T-helper 1 cell (primary cell): ENCODE results near the gene RALGPS1.

ENCODE experiments used
- DNase-seq, 5 donors: peaks; one replicate each; pipeline ENCODE4 v3.0.0-alpha.2; 2012 to 2020

The RALGPS1 gene

DNA sequence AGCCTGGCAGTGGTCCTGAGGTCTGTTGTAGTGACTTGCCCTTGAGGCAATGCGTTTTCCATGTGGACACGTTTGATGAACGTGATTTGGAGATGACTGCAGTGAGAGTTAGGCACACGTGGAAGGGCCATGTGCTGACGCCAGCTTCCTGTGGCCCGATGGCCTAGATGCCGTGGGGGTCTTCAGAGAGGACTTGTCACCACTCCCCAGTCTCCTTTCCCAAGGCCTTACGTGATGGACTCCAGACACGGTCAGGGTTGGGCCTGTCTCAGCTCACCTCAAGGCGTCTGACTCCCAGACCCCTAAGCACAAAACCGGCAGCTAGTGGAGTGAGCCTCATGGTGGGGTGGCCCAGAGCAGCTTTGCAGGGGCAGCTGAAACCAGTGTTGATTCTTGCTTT lies 115.0 kb downstream of the RALGPS1 start:
- DNase-seq, result no peak

GRCh38 chr9:127030814-127031740 lies 116.5 kb downstream of the RALGPS1 start:
- no peak for DNase-seq

DNA sequence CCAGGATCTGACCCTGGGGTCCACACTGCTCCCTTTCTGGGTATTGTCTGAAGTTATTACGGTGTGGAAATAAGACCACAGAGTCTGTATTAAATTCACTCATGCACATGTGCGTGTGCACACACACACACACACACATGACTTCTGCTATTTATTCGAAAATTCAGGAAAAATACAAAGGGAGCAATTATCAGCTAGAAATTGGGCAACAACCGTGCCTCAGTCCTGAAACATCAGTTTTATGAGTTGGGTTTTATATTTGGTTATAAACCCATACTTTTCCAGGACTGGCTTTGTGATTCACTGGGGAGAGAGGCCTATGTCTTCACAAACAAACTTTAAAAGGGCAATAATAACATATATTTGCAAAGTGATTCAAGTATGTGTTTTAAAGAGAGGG lies 117.7 kb downstream of the RALGPS1 start:
- DNase-seq, result no peak

- DNase-seq, result no peak
These were observed 118.5 kb downstream of the RALGPS1 start for GRCh38 chr9:127033061-127033460.

- no peak for DNase-seq
These were observed 119.2 kb downstream of the RALGPS1 start for GRCh38 chr9:127033789-127034188.

- no peak for DNase-seq
These were observed 120.1 kb downstream of the RALGPS1 start for GRCh38 chr9:127034691-127035090.

GRCh38 chr9:127035423-127035822 lies 120.8 kb downstream of the RALGPS1 start:
- DNase-seq, result no peak

DNA sequence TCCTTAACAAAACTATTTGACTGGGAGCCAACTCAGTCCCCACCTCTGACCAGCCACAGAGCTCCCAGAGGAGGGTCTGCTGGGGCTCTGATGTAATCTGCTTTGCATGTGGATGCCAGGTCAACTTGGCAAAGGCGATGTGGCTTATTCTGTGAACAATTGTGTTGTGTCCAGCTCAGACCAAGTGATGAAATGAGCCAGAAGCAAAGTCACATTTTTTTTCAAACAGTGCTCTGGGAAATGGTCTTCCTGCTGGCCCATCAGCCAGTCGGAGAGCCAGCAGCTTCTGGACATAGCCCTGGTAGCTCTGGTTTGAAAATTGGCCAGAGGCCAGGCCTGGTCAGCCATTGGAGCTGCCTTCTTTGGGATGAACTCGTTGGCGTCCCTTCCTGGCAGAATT lies 121.4 kb downstream of the RALGPS1 start:
- no peak for DNase-seq

- DNase-seq, result no peak
These were observed 121.9 kb downstream of the RALGPS1 start for GRCh38 chr9:127036437-127036836.

DNA sequence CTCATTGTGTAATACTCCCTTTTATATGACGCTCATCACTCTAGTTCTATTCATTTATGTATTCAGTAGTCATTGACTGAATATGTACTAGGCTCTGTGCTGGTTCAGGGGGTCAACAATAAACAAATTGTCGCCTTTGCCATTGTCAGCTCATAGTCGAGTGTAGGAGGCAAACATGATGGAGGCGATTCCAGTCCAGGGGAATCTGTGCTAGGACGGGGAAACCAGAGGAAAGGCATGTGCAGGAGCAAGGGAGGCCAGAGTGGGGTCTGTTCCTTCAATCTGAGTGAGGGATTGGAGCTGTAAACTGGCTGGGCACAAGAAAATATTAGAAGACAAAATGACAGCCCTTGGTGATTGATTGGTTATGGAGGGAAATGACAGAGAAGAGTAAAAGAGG lies 123.9 kb downstream of the RALGPS1 start:
- no peak for DNase-seq

DNA sequence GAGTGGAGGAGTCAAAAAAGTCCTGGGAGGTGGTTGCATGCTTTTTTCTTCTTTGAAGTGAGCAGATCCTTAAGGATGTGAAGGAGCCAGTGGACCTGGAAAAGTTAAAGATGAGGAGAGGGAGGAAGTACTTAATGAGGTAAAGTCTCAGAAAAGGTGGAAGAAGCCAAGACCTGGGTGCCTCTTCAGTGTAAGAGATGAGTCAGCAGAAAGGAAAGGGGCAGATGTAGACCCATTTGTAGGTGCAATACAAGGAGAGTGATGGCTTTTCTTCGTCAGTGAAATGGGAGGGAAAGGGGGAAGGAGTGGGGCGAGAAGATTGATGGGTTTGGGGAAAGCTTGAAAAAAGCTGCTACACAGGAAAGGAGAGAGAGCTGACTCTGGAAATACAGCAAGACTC lies 124.9 kb downstream of the RALGPS1 start:
- no peak for DNase-seq

- no peak for DNase-seq
These were observed 130.6 kb downstream of the RALGPS1 start for GRCh38 chr9:127045148-127045547.

DNA sequence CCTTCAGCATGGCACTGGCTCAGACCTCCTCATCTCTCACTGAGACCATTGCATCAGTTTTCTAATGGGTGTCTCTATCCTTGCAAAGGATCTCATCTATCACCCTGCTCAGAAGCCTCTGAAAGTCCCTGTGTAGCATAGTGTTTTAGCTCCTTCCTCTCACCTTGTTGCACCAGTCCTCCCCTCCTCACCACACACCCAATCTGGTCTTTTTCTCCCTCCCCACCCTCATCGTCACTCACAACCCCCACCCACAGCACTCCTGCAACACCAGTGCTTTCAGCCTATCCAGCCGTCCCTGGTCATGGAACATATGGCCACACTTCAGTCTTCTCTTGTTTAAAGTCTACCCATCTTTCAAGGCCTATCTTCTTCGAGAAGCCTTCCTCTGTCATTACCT lies 133.4 kb downstream of the RALGPS1 start:
- peak in 1 of 5 donors; percentile 13 for DNase-seq

GRCh38 chr9:127049044-127049443 lies 134.5 kb downstream of the RALGPS1 start:
- peak in 1 of 5 donors; percentile 91 for DNase-seq

GRCh38 chr9:127049581-127049980 lies 135.0 kb downstream of the RALGPS1 start:
- peak in 1 of 5 donors; percentile 7 for DNase-seq

DNA sequence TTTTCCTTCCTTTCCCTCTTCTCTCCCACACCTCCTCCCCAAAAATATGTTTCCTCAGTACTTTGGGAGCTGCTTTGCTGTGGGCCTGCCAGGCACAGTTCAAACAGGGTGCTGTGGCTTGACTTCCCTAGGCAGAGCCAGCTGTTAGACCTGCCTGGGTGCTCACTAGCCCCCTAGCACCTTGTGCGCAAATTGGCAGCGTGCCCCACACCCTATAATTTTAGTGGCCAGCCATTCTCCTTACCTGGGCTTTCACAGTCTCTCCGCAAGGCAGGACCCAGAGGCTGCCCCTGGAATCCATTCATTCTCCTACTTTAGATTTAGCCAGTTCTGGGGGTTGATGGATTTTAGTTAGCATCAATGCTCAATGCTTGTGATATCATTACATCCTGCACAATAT lies 135.6 kb downstream of the RALGPS1 start:
- DNase-seq, result no peak

GRCh38 chr9:127050591-127051001 lies 136.0 kb downstream of the RALGPS1 start:
- no peak for DNase-seq

GRCh38 chr9:127051881-127052595 lies 137.5 kb downstream of the RALGPS1 start:
- no peak for DNase-seq

GRCh38 chr9:127053057-127053821 lies 138.7 kb downstream of the RALGPS1 start:
- no peak for DNase-seq

GRCh38 chr9:127053960-127054359 lies 139.4 kb downstream of the RALGPS1 start:
- DNase-seq, result no peak

DNA sequence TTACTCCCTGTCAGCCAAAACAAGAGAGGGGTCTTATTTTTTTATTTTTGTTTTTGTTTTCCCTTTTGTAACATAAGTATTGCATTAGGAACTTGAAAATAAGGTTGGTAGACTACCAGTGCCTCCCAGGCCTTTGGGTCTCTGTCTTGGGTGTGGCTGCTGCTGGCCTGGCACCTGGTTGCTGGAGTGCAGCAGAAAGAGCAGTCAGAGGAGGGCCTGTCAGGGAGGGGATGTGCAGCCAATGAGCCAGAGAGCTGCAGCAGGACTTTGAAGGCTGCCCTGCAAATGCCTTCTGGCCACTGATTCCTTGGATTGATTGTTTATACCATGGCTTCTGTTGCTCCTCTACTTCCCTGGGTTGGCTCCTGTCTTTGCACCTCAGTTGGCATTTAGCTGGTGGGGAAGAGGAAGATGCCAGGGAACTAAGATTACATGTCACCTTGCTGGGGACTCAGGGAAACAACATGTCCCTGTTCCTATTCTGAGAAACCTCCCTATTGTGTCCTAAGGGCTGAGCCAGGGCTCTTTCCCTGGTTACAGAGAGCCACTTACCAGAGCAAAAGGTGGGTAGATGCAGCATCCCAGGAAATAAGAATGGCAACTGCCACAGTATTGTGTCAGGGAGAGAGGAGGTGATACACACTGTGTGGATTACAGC lies 141.3 kb downstream of the RALGPS1 start:
- no peak for DNase-seq

DNA sequence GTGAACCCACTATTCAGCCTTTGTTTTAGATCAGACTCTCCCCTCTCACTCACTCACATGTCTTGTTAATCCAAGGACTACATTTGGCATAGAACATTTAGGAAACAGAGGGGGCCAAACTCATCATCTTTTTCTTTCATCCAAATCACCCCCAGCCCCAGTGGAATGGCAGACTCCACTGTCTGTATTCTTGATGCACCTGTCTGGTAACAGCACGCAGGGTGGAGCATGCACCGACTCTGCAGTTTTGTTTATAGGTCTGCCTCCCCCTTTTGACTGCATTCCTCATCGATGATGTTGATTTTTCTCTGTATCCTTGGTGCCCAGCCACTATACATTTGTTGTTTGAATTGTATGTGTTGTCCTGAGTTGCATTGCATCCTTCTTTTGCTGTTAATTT lies 141.9 kb downstream of the RALGPS1 start:
- DNase-seq, result no peak
